Esophagus muscularis mucosa (tissue), 4 donors: ENCODE results near the gene RYR2. TPM values are rescaled to one million over a fixed set of nuclear protein-coding genes. Genes with fewer than 3 reads are reported as not detected.
"Not testable (repeated sequence)": the region's sequence is repeated elsewhere in the genome, so short reads cannot be mapped to it uniquely, and the experiment has no call there.

Experiments
- DNase-seq: peaks from one replicate; pipeline ENCODE4 v3.0.0-alpha.2; 2017; ENCODE audit errors: extremely low spot score
- H3K27ac ChIP-seq, 4 donors: fragments of 200-600 bp; sonication (generic); replicated peaks in 1 of 4; 1 replicate in 3 of 4; 2 replicates in 1 of 4; pipeline ENCODE4 v1.5.1; 2016 to 2019; ENCODE audit warnings: mild to moderate bottlenecking in 1 of 4
- H3K27me3 ChIP-seq, 4 donors: fragments of 200-600 bp; sonication (generic); one replicate each; pipeline versions ENCODE4 v1.5.1 to v1.6.0; 2016 to 2019
- H3K36me3 ChIP-seq, 4 donors: fragments of 200-600 bp; sonication (generic); one replicate each; pipeline ENCODE4 v1.5.1; 2016 to 2019
- H3K4me1 ChIP-seq, 4 donors: fragments of 200-600 bp; sonication (generic); one replicate each; pipeline ENCODE4 v1.5.1; 2016 to 2019
- H3K4me3 ChIP-seq, 4 donors: fragments of 200-600 bp; sonication (generic); 1 replicate in 2 of 4; 2 replicates in 2 of 4; pipeline ENCODE4 v1.5.1; 2016 to 2019; ENCODE audit warnings: mild to moderate bottlenecking in 4 of 4, moderate library complexity in 1 of 4
- H3K9me3 ChIP-seq, 4 donors: fragments of 200-600 bp; sonication (generic); 1 replicate in 3 of 4; 2 replicates in 1 of 4; pipeline ENCODE4 v1.5.1; 2016 to 2019
- EP300 ChIP-seq: sonication (generic); formaldehyde crosslinking; IDR thresholded peaks from one replicate; pipeline ENCODE4 v1.6.1; 2017; ENCODE audit warnings: antibody characterized with exemption
- POLR2A ChIP-seq: fragments of 450-650 bp; IDR thresholded peaks from one replicate; pipeline ENCODE4 v1.6.1; 2017; ENCODE audit warnings: antibody characterized with exemption, moderate library complexity, mild to moderate bottlenecking, low read depth
- POLR2AphosphoS5 ChIP-seq, 2 donors: sonication (generic); formaldehyde crosslinking; IDR thresholded peaks; one replicate each; pipeline ENCODE4 v1.6.1; 2017; ENCODE audit warnings: antibody characterized with exemption in 2 of 2
- WGBS: methylation state at CpG from one replicate; pipeline ENCODE4 v1.1.5; 2018; 5-methylcytosine and 5-hydroxymethylcytosine counted together
- intact Hi-C: fragments of 100-400 bp; cut with DNase I; formaldehyde crosslinking; loops from one replicate; pipeline ENCODE4 v1.15.1; 2023
- total RNA-seq, 4 donors: library from RNA; depleted of rRNA; stranded (reverse); fragments of >200 nt; gene quantifications; one replicate each; pipeline versions ENCODE4 v1.1.0 to v1.2.1, GENCODE V29; 2016
- TF ChIP-seq, protein P1 (sequence below), 3 experiments: fragments of 200-600 bp in 2 of 3; fragments of 450-650 bp in 1 of 3; sonication (generic) in 2 of 3; IDR thresholded peaks; one replicate each; pipeline ENCODE4 v1.5.1; 2017 to 2019; ENCODE audit warnings: antibody characterized with exemption in 3 of 3, mild to moderate bottlenecking in 2 of 3, moderate library complexity in 1 of 3

Gene RYR2
- total RNA-seq, 4 donors from 2014 or later, result 29.8 to 56.3 (median 38.9) TPM

DNA sequence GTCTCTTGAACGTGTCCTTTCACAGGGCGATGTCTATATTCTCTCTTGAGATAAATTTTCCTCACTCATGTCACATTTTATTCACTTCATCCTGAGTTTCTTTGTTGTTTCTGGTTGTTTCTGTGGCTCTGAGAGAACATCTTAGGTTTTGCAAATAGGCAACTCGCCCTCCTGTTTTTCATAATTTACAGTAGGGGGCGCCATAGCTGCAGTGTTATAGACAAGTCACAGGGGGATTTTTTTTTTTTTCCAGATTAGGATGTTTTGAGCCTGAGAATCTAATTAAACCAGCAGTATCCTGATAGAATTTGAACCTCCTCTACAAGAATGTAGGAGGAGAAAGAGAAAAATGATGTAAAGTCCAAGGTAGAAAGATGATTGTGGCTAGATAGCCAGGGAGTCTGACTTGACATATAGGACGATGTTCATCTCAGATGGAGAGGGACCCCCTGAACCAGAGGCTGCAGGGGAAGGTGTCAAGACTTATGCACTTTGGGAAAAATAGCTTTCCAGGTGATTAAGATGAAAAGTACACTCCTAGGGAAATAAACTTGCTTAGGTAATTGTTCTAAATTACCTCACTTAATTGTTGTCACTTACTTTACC lies 772.4 kb downstream of the RYR2 start:
- Histone ChIP-seq H3K9me3 (no peaks in the 10 kb centered on the region), H3K27ac (no peak overlapping the region), H3K36me3 (peaks cover 0 to 31% (median 21%) of the 10 kb centered on the region in 4 donors), H3K27me3 (no peaks in the 10 kb centered on the region), H3K4me3 (no peak overlapping the region), H3K4me1 (peaks cover 0 to 10% (median 6%) of the 10 kb centered on the region in 4 donors)
- WGBS, result 56% methylated on average over 5 of the region's 5 CpGs
- intact Hi-C loops, result no loop called here
- TF ChIP-seq, protein P1, sequence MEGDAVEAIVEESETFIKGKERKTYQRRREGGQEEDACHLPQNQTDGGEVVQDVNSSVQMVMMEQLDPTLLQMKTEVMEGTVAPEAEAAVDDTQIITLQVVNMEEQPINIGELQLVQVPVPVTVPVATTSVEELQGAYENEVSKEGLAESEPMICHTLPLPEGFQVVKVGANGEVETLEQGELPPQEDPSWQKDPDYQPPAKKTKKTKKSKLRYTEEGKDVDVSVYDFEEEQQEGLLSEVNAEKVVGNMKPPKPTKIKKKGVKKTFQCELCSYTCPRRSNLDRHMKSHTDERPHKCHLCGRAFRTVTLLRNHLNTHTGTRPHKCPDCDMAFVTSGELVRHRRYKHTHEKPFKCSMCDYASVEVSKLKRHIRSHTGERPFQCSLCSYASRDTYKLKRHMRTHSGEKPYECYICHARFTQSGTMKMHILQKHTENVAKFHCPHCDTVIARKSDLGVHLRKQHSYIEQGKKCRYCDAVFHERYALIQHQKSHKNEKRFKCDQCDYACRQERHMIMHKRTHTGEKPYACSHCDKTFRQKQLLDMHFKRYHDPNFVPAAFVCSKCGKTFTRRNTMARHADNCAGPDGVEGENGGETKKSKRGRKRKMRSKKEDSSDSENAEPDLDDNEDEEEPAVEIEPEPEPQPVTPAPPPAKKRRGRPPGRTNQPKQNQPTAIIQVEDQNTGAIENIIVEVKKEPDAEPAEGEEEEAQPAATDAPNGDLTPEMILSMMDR (IDR thresholded peaks at IDR 0.05), result peak; percentile 5 to 42 (median 19)
- TF ChIP-seq EP300, result no peak
- TF ChIP-seq POLR2AphosphoS5 (IDR thresholded peaks at IDR 0.05), result no peak
- DNase-seq, result no peak

DNA sequence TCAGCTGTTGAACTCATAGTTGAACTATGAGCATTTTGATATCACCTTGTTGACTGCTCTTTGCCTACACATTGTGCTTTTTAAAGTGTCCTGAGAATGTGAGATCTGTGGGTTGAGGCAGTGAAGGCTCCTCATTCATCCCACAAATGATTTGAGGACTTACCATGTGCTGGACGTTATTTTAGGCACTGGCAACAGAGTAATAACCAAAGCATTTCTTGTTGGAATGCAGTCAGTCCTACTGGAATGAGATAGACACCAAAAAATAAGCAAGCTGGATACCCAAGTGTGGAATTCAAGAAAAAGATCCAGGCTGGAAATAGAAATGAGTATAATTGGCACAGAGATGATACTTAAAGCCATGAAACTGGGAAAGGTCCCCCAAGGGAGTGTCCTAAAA lies 775.3 kb downstream of the RYR2 start:
- Histone ChIP-seq H3K27ac (no peak overlapping the region), H3K4me3 (no peak overlapping the region), H3K4me1 (peaks cover 0 to 10% (median 6%) of the 10 kb centered on the region in 4 donors), H3K27me3 (no peaks in the 10 kb centered on the region), H3K36me3 (peaks cover 0 to 33% (median 26%) of the 10 kb centered on the region in 4 donors), H3K9me3 (no peaks in the 10 kb centered on the region)
- DNase-seq, result no peak
- intact Hi-C loops, result no loop called here
- TF ChIP-seq EP300 (no peak), POLR2A (no peak), POLR2AphosphoS5 (IDR thresholded peaks at IDR 0.05) (no peak)
- TF ChIP-seq, protein P1 (IDR thresholded peaks at IDR 0.05), result no peak
- 17% methylated on average over 1 of the region's 1 CpG for WGBS

DNA sequence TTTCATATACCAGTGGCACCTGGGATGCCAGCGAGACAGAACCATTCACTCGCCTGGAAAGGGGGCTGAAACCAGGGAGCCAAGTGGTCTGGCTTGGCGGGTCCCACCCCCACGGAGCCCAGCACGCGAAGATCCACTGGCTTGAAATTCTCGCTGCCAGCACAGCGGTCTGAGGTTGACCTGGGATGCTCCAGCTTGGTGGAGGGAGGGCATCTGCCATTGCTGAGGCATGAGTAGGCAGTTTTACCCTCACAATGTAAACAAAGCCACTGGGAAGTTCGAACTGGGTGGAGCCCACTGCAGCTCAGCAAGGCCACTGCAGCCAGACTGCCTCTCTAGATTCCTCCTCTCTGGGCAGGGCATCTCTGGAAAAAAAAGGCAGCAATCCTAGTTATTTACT lies 778.6 kb downstream of the RYR2 start:
- Histone ChIP-seq H3K36me3 (peaks cover 0 to 25% (median 18%) of the 10 kb centered on the region in 4 donors), H3K4me1 (peaks cover 0 to 10% (median 6%) of the 10 kb centered on the region in 4 donors)
- H3K27ac ChIP-seq, H3K9me3 ChIP-seq, intact Hi-C loops, H3K27me3 ChIP-seq, DNase-seq, H3K4me3 ChIP-seq: not testable (repeated sequence)
- WGBS, result 85% methylated on average over 9 of the region's 9 CpGs

DNA sequence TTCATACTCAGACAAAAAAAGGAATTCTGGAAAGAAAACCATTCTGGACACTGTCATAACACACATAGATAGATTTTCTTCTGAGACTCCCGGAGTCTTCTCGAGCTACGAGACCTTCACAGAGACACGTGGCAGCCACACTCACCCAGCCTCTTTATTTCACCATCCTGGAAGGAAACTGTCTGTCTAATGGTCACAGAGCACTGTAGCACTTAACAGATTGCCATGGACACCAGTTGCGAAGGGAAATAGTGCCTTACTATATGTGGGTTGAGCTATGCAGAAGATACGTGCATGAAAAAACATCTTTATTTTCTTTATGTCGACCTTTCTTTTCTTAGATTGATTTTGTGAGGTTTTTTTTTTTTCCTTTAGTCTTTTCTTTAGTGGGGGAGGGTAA lies 790.9 kb downstream of the RYR2 start:
- TF ChIP-seq POLR2A, result no peak
- no peak for TF ChIP-seq EP300
- TF ChIP-seq POLR2AphosphoS5 (IDR thresholded peaks at IDR 0.05), result no peak
- TF ChIP-seq, protein P1 (IDR thresholded peaks at IDR 0.05), result no peak
- intact Hi-C loops, result no loop called here
- Histone ChIP-seq H3K27me3 (no peaks in the 10 kb centered on the region), H3K4me3 (no peak overlapping the region), H3K4me1 (no peaks in the 10 kb centered on the region), H3K36me3 (peaks cover 0 to 30% (median 9%) of the 10 kb centered on the region in 4 donors), H3K9me3 (no peaks in the 10 kb centered on the region), H3K27ac (no peak overlapping the region)
- 60% methylated on average over 7 of the region's 7 CpGs for WGBS
- DNase-seq, result no peak

DNA sequence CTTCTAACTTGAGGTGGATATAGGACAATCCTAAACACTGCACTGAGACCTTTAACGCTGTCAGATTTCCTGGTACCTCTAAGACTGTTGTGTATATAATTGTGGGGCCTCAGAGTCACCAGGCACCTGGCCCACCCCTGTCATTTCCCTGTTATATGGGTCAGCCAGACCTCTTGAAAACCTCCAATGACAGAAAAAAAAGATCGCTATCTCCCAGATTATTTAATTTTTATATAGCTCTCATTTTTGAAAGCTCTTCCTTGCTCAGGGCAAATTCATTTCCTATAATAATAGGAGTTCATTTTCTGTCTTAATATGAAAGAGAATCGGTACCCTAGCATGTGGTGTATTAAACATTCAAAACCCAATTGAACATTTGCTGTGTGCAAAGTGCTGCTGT lies 792.1 kb downstream of the RYR2 start:
- 82% methylated on average over 3 of the region's 3 CpGs for WGBS
- no peaks in the 10 kb centered on the region for H3K4me1 ChIP-seq
- no peaks in the 10 kb centered on the region for H3K27me3 ChIP-seq
- TF ChIP-seq, protein P1 (IDR thresholded peaks at IDR 0.05), result no peak
- TF ChIP-seq POLR2AphosphoS5 (IDR thresholded peaks at IDR 0.05), result no peak
- no peak for TF ChIP-seq POLR2A
- no peak for TF ChIP-seq EP300
- H3K36me3 ChIP-seq, result peaks cover 0 to 22% (median 0%) of the 10 kb centered on the region in 4 donors
- H3K27ac ChIP-seq, result no peak overlapping the region
- H3K9me3 ChIP-seq, result no peaks in the 10 kb centered on the region
- intact Hi-C loops, result no loop called here
- no peak for DNase-seq
- no peak overlapping the region for H3K4me3 ChIP-seq
